Hepatocyte (in vitro differentiated cells): ENCODE data around the gene TBCD.

Source experiments
- EZH2 ChIP-seq: fragments of 200-600 bp; sonication (generic); IDR thresholded peaks from 2 replicates; pipeline ENCODE4 v1.6.1; 2016; ENCODE audit warnings: antibody characterized with exemption, mild to moderate bottlenecking, borderline replicate concordance
- EZH2phosphoT487 ChIP-seq: fragments of 200-600 bp; sonication (generic); IDR thresholded peaks from one replicate; pipeline ENCODE4 v1.6.1; 2018; ENCODE audit warnings: antibody characterized with exemption, mild to moderate bottlenecking, low read depth, moderate library complexity; ENCODE audit not compliant: unreplicated experiment, severe bottlenecking
- TF ChIP-seq, protein P1 (sequence below): fragments of 200-600 bp; sonication (generic); IDR thresholded peaks from 2 replicates; pipeline ENCODE4 v1.5.1; 2016; ENCODE audit warnings: antibody characterized with exemption, mild to moderate bottlenecking; ENCODE audit not compliant: poor library complexity

DNA sequence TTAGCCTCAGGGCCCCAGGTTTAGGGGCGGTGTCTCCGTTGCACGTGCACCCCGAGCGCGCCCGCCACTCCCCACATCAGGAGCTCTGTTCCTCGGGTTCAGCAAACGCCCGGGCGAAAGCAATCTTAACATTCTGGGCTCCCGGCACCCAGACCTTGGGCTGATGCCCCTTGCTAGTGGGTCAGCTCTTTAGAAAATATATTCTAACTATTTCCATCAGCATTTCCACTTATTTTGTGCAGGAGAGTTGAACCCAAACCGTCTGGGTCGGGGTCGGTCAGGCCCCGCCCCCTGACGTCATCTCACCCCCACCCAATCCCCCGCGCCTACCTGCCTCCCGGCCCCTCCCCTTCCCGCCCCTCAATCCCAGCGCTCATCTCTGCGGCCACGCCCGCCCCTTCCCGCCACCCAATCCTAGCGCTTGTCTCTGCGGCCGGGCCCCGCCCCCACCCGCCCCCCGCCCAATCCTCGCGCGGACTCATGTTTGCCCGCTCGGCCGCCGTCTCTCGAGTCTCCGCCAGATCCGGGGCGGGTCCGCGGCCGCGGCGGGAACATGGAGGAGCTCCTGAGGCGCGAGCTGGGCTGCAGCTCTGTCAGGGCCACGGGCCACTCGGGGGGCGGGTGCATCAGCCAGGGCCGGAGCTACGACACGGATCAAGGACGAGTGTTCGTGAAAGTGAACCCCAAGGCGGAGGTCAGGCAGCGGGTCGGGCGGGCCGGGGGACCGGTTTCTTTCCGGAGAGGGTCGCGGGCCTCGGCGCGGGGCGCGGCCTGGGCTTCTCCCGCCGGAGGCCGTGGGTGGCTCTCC lies 35.5 kb upstream of the TBCD start, which contains the start of gene FN3KRP:
- no peak for TF ChIP-seq EZH2phosphoT487
- TF ChIP-seq, protein P1, sequence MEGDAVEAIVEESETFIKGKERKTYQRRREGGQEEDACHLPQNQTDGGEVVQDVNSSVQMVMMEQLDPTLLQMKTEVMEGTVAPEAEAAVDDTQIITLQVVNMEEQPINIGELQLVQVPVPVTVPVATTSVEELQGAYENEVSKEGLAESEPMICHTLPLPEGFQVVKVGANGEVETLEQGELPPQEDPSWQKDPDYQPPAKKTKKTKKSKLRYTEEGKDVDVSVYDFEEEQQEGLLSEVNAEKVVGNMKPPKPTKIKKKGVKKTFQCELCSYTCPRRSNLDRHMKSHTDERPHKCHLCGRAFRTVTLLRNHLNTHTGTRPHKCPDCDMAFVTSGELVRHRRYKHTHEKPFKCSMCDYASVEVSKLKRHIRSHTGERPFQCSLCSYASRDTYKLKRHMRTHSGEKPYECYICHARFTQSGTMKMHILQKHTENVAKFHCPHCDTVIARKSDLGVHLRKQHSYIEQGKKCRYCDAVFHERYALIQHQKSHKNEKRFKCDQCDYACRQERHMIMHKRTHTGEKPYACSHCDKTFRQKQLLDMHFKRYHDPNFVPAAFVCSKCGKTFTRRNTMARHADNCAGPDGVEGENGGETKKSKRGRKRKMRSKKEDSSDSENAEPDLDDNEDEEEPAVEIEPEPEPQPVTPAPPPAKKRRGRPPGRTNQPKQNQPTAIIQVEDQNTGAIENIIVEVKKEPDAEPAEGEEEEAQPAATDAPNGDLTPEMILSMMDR, result no peak
- TF ChIP-seq EZH2, result no peak
